Measurements from ENCODE around the gene FAM53B.
"Not testable (repeated sequence)": the region's sequence is repeated elsewhere in the genome, so short reads cannot be mapped to it uniquely, and the experiment has no call there.

The FAM53B gene

DNA sequence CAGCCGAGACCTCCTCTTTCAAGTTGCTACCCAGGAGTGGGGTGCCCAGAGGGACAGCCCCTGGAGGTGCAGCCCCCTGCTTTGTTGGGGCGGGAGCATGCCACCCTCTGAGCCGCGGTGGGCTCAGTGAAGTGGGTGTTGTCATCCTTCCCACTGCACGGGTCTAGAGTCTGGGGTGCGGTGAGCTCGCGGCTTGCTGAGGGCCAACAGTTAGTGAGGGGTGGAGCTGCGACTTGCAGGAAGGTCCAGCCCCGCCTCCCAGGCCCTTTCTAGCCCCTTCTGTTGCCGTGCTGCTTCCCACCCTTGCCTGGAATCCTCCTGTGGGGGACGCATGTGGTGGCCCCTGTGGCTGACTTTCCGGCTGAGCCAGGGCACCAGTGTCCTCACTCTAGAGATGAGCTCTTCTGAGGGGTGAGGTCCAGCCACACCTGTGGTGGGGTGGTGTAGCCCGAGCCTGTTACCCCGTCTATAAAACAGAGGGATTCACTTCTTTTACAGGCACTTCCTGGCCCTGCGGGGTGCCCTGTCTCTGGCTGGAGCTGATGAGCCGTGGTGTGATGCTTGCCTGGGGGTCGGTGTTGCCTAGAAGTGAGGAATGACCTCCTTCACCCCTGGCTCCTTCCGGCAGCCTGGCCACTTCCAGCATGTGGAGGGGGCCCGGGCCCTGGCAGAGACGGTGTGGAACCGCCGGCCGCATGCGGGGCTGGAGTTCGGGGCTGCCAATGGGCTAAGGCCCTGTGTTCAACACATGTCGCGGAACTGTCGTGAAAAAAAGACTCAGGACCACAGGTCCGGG is 127.9 kb downstream of the FAM53B start:
- no peak overlapping the region for H3K4me3 ChIP-seq
- TF ChIP-seq CTCF (IDR thresholded peaks at IDR 0.05) = no peak
- H3K27ac ChIP-seq = no peak overlapping the region
- no peak for DNase-seq (ENCODE audit: low spot score)

DNA sequence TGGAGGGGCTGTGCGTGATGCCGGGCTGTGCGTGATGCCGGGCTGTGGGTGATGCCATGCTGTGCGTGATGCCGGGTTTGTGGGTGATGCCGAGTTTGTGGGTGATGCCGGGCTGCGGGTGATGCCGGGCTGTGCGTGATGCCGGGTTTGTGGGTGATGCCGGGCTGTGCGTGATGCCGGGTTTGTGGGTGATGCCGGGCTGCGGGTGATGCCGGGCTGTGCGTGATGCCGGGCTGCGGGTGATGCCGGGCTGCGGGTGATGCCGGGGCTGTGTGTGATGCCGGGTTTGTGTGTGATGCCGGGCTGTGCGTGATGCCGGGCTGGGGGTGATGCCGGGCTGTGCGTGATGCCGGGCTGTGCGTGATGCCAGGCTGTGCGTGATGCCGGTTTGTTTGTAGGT is 128.9 kb downstream of the FAM53B start:
- H3K27ac ChIP-seq = no peak overlapping the region
- DNase-seq (ENCODE audit: low spot score) = no peak
- no peak overlapping the region for H3K4me3 ChIP-seq
- TF ChIP-seq CTCF (IDR thresholded peaks at IDR 0.05) = no peak

GRCh38 chr10:124614003-124614659 is 130.0 kb downstream of the FAM53B start:
- TF ChIP-seq CTCF (IDR thresholded peaks at IDR 0.05) = no peak
- H3K27ac ChIP-seq = no peak overlapping the region
- H3K4me3 ChIP-seq = no peak overlapping the region
- DNase-seq (ENCODE audit: low spot score) = no peak

DNA sequence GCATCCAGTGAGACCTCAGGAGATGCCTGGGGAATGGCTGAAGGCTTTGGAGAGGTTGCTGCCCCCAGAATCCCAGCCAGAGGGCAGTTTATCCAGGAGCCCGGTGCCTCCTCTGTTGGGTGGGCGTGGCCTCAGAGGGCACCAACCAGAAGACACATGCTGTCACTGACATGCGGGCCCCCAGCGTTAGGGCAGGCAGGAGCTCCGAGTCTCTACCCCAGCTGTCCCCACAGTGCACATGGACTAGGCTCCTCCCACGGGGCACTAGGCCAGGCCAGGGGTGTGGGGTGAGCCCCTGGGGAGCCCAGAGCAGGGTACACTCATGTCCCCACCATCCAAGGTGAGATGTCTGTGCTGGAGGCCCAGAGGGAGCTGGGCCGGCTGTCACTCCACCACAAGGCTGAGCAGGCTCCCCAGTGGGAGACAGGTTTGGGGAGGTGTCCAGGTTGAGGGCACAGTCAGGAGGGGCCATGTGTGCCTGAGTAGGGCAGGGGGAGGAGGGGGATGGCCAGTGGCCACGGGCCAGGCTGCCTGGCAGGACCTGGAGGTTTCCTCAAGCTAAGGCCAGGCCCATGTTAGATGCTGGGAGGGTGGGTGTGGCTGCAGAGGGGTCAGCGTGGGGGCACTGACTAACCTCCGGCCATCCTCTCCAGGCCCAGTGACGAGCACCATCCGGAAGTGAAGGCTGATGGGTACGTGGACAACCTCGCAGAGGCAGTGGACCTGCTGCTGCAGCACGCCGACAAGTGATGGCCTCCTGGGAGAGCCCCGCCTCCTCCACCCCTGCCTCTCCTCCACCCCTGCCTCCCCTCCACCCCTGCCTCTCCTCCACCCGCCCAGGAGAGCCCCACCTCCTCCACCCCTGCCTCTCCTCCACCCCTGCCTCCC is 131.3 kb downstream of the FAM53B start:
- Histone ChIP-seq H3K4me3 (no peak overlapping the region), H3K27ac (peak overlapping the region in 1 of 2 donors; percentile 37)
- no peak for DNase-seq (ENCODE audit: low spot score)
- no peak for TF ChIP-seq CTCF (IDR thresholded peaks at IDR 0.05)

DNA sequence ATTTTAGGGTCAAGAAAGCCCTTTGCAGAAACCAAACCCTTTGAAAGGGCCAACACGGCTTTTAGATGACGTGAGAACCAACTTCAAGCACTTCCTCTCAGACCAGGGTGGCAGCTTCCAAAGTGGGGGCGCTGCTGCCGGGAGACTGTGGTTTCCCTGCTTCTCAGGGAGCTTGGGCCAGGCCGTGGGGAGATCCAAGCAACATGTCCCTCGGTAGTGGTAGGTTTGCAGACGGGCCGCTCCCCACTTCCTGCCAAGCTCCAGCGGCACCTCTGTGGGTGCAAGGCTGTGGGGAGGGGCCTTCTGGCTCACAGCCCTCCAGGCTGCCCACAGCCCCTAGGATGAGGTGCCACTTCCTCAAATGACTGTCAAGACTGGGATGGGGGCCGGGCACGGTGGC is 132.4 kb downstream of the FAM53B start:
- no peak for TF ChIP-seq CTCF (IDR thresholded peaks at IDR 0.05)
- no peak overlapping the region for H3K27ac ChIP-seq
- DNase-seq (ENCODE audit: low spot score) = no peak
- no peak overlapping the region for H3K4me3 ChIP-seq

DNA sequence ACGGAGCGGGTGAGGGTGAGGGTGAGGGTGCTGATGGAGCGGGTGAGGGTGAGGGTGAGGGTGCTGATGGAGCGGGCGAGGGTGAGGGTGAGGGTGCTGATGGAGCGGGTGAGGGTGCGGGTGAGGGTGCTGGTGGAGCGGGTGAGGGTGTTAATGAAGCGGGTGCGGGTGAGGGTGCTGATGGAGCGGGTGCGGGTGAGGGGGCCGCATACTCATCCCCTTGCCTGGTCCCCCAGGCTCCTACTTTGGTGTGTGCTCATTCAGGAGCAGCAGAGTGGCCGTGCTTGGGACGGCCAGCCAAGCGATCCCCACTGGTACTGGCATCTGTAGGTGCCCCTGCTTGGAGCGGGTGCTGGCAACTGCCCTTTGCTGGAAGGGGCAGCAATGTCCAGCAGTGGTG is 133.3 kb downstream of the FAM53B start:
- not testable (repeated sequence) for H3K27ac ChIP-seq; H3K4me3 ChIP-seq; DNase-seq (ENCODE audit: low spot score)

DNA sequence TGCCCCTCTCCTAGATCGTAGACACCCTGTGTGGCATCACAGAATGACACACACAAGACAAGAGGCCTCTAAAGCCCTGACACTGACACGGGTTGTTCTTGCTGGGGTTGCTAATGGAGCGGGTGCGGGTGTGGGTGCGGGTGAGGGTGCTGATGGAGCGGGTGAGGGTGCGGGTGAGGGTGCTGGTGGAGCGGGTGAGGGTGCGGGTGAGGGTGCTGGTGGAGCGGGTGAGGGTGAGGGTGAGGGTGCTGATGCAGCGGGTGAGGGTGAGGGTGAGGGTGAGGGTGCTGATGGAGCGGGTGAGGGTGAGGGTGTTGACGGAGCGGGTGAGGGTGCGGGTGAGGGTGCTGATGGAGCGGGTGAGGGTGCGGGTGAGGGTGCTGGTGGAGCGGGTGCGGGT is 134.0 kb downstream of the FAM53B start:
- H3K27ac ChIP-seq; DNase-seq (ENCODE audit: low spot score); H3K4me3 ChIP-seq: not testable (repeated sequence)
